Activated T-helper 2 cell treated with anti-CD3 and anti-CD28 coated beads, Interferon-gamma antibody, Interleukin-2, Interleukin-4, amounts not matched to agents 10 μg/mL and 5 μg/mL and 100 μg/mL, durations not matched to agents 14 hours and 24 hours and 36 hours (primary cell): ENCODE measurements around the gene RPP14. TPM values are rescaled to one million over a fixed set of nuclear protein-coding genes. Genes with fewer than 3 reads are reported as not detected.
A peak's percentile ranks its signal among the peaks of the same experiment; 100 is the strongest.
"Not testable (repeated sequence)": the region's sequence is repeated elsewhere in the genome, so short reads cannot be mapped to it uniquely, and the experiment has no call there.

Experiments used
- DNase-seq: peaks from one replicate; pipeline ENCODE4 v3.0.0; 2021; ENCODE audit warnings: low spot score
- H3K27ac Mint-ChIP-seq: one replicate; pipeline ENCODE4 v1.8.0; 2021; ENCODE audit warnings: mixed read lengths
- H3K27me3 Mint-ChIP-seq: one replicate; pipeline ENCODE4 v1.8.0; 2021; ENCODE audit warnings: low read depth, mixed read lengths
- H3K36me3 Mint-ChIP-seq: one replicate; pipeline ENCODE4 v1.8.0; 2021; ENCODE audit warnings: low read depth, mixed read lengths
- H3K4me1 Mint-ChIP-seq: one replicate; pipeline ENCODE4 v1.8.0; 2021; ENCODE audit warnings: low read depth, mixed read lengths
- H3K4me3 Mint-ChIP-seq: one replicate; pipeline ENCODE4 v1.8.0; 2021; ENCODE audit warnings: low read depth, mild to moderate bottlenecking, moderate library complexity, mixed read lengths
- H3K9me3 Mint-ChIP-seq: one replicate; pipeline ENCODE4 v1.8.0; 2021; ENCODE audit warnings: mixed read lengths
- intact Hi-C: fragments of 100-400 bp; cut with micrococcal nuclease; formaldehyde crosslinking; loops from one replicate; pipeline ENCODE4 v1.15.1; 2023
- total RNA-seq: library from RNA; stranded (reverse); gene quantifications from 2 replicates; pipeline ENCODE4 v1.2.3, GENCODE V29; 2022

The RPP14 gene
- total RNA-seq, 1 donor from 2014 or later, result 23.8 TPM

- Mint-ChIP-seq H3K27ac (peak overlapping the region; percentile 12), H3K27me3 (no peaks in the 10 kb centered on the region), H3K36me3 (peaks cover 72% of the 10 kb centered on the region), H3K9me3 (peaks cover 6% of the 10 kb centered on the region), H3K4me3 (no peak overlapping the region), H3K4me1 (peaks cover 17% of the 10 kb centered on the region)
- intact Hi-C loops, result loop anchor here (1.0 to 2.0 kb wide), 2 partner anchors 13 to 36 kb away; partner anchors contain the start of gene ABHD6
- no peak for DNase-seq
Observed at GRCh38 chr3:58272891-58273290, 33.2 kb upstream of the RPP14 start.

- Mint-ChIP-seq H3K4me1 (peaks cover 15% of the 10 kb centered on the region), H3K36me3 (peaks cover 73% of the 10 kb centered on the region), H3K27ac (peak overlapping the region; percentile 19)
- H3K27me3 Mint-ChIP-seq, H3K4me3 Mint-ChIP-seq, DNase-seq, H3K9me3 Mint-ChIP-seq: not testable (repeated sequence)
- intact Hi-C loops, result loop anchor here (2.0 kb wide), 1 partner anchor 37 kb away; the partner anchor contains the start of gene ABHD6
Observed at GRCh38 chr3:58273362-58273761, 32.7 kb upstream of the RPP14 start.

- Mint-ChIP-seq H3K27ac (no peak overlapping the region), H3K27me3 (no peaks in the 10 kb centered on the region), H3K36me3 (peaks cover 71% of the 10 kb centered on the region), H3K9me3 (peaks cover 6% of the 10 kb centered on the region), H3K4me1 (peaks cover 10% of the 10 kb centered on the region), H3K4me3 (no peak overlapping the region)
- intact Hi-C loops, result no loop called here
- no peak for DNase-seq
Observed at GRCh38 chr3:58274027-58274614, 31.9 kb upstream of the RPP14 start.

- Mint-ChIP-seq H3K27ac (no peak overlapping the region), H3K36me3 (peaks cover 48% of the 10 kb centered on the region), H3K4me1 (no peaks in the 10 kb centered on the region), H3K9me3 (peaks cover 6% of the 10 kb centered on the region), H3K4me3 (no peak overlapping the region), H3K27me3 (no peaks in the 10 kb centered on the region)
- no peak for DNase-seq
- intact Hi-C loops, result no loop called here
Observed at GRCh38 chr3:58281069-58281468, 25.0 kb upstream of the RPP14 start.

- Mint-ChIP-seq H3K27me3 (no peaks in the 10 kb centered on the region), H3K4me3 (no peak overlapping the region)
- intact Hi-C loops, result no loop called here
Observed at GRCh38 chr3:58285334-58285733, 20.7 kb upstream of the RPP14 start.

GRCh38 chr3:58287354-58287753 is 18.7 kb upstream of the RPP14 start:
- Mint-ChIP-seq H3K36me3 (peaks cover 29% of the 10 kb centered on the region), H3K27ac (no peak overlapping the region), H3K27me3 (no peaks in the 10 kb centered on the region), H3K9me3 (no peaks in the 10 kb centered on the region), H3K4me3 (no peak overlapping the region), H3K4me1 (no peaks in the 10 kb centered on the region)
- no peak for DNase-seq
- intact Hi-C loops, result no loop called here

More at GRCh38 chr3:58285334-58285733, 20.7 kb upstream of the RPP14 start:
- no peak for DNase-seq
- Mint-ChIP-seq H3K4me1 (no peaks in the 10 kb centered on the region), H3K36me3 (peaks cover 28% of the 10 kb centered on the region), H3K9me3 (no peaks in the 10 kb centered on the region), H3K27ac (no peak overlapping the region)

GRCh38 chr3:58288011-58288728 is 17.9 kb upstream of the RPP14 start:
- H3K27me3 Mint-ChIP-seq, result no peaks in the 10 kb centered on the region
- no peaks in the 10 kb centered on the region for H3K9me3 Mint-ChIP-seq
- DNase-seq, result no peak
- no peaks in the 10 kb centered on the region for H3K4me1 Mint-ChIP-seq
- H3K36me3 Mint-ChIP-seq, result peaks cover 33% of the 10 kb centered on the region
- intact Hi-C loops, result no loop called here
- no peak overlapping the region for H3K4me3 Mint-ChIP-seq
- H3K27ac Mint-ChIP-seq, result no peak overlapping the region

GRCh38 chr3:58288964-58289613 is 17.0 kb upstream of the RPP14 start:
- H3K4me3 Mint-ChIP-seq, H3K4me1 Mint-ChIP-seq, H3K27me3 Mint-ChIP-seq, DNase-seq, intact Hi-C loops, H3K27ac Mint-ChIP-seq, H3K9me3 Mint-ChIP-seq: not testable (repeated sequence)
- peaks cover 36% of the 10 kb centered on the region for H3K36me3 Mint-ChIP-seq

- H3K4me1 Mint-ChIP-seq, H3K27ac Mint-ChIP-seq, H3K27me3 Mint-ChIP-seq, DNase-seq, H3K9me3 Mint-ChIP-seq, intact Hi-C loops, H3K4me3 Mint-ChIP-seq: not testable (repeated sequence)
- peaks cover 29% of the 10 kb centered on the region for H3K36me3 Mint-ChIP-seq
Observed at GRCh38 chr3:58290446-58290845, 15.6 kb upstream of the RPP14 start.

GRCh38 chr3:58291671-58292338 is 14.2 kb upstream of the RPP14 start:
- Mint-ChIP-seq H3K36me3 (peaks cover 28% of the 10 kb centered on the region), H3K27ac (no peak overlapping the region), H3K27me3 (no peaks in the 10 kb centered on the region), H3K4me3 (no peak overlapping the region), H3K4me1 (no peaks in the 10 kb centered on the region), H3K9me3 (no peaks in the 10 kb centered on the region)
- intact Hi-C loops, result no loop called here
- DNase-seq, result no peak

- Mint-ChIP-seq H3K4me1 (no peaks in the 10 kb centered on the region), H3K36me3 (peaks cover 27% of the 10 kb centered on the region), H3K4me3 (no peak overlapping the region), H3K9me3 (no peaks in the 10 kb centered on the region), H3K27ac (no peak overlapping the region), H3K27me3 (no peaks in the 10 kb centered on the region)
- no peak for DNase-seq
- intact Hi-C loops, result no loop called here
Observed at GRCh38 chr3:58292866-58293265, 13.2 kb upstream of the RPP14 start.

GRCh38 chr3:58293516-58293915 is 12.5 kb upstream of the RPP14 start:
- intact Hi-C loops, result no loop called here
- no peak overlapping the region for H3K27ac Mint-ChIP-seq
- H3K36me3 Mint-ChIP-seq, result peaks cover 20% of the 10 kb centered on the region
- no peak overlapping the region for H3K4me3 Mint-ChIP-seq
- no peaks in the 10 kb centered on the region for H3K9me3 Mint-ChIP-seq
- DNase-seq, result no peak
- no peaks in the 10 kb centered on the region for H3K27me3 Mint-ChIP-seq
- no peaks in the 10 kb centered on the region for H3K4me1 Mint-ChIP-seq

- Mint-ChIP-seq H3K4me1 (no peaks in the 10 kb centered on the region), H3K9me3 (peaks cover 1% of the 10 kb centered on the region), H3K36me3 (peaks cover 15% of the 10 kb centered on the region), H3K27ac (no peak overlapping the region), H3K27me3 (no peaks in the 10 kb centered on the region), H3K4me3 (no peak overlapping the region)
- intact Hi-C loops, result no loop called here
- DNase-seq, result no peak
Observed at GRCh38 chr3:58296269-58296668, 9.8 kb upstream of the RPP14 start.
